Measurements from ENCODE around the gene NAV1. TPM values are rescaled to one million over a fixed set of nuclear protein-coding genes. Genes with fewer than 3 reads are reported as not detected.
A peak's percentile ranks its signal among the peaks of the same experiment; 100 is the strongest.

Gene NAV1
- total RNA-seq, 2 donors from 2014 or later, result 0.28 to 1.3 TPM

GRCh38 chr1:201527879-201528278 is 11.0 kb upstream of the NAV1 start:
- no peaks in the 10 kb centered on the region for H3K9me3 Mint-ChIP-seq
- H3K27ac Mint-ChIP-seq, result no peak overlapping the region
- ATAC-seq (replicated peaks), result no peak
- H3K4me1 Mint-ChIP-seq, result no peaks in the 10 kb centered on the region
- peaks cover 15% of the 10 kb centered on the region for H3K36me3 Mint-ChIP-seq (ENCODE audit: low read depth)
- H3K4me3 Mint-ChIP-seq, result no peak overlapping the region
- H3K27me3 Mint-ChIP-seq, result no peaks in the 10 kb centered on the region

GRCh38 chr1:201528631-201529252 is 10.2 kb upstream of the NAV1 start:
- no peak overlapping the region for H3K4me3 Mint-ChIP-seq
- H3K4me1 Mint-ChIP-seq, result no peaks in the 10 kb centered on the region
- no peak for ATAC-seq (replicated peaks)
- H3K36me3 Mint-ChIP-seq (ENCODE audit: low read depth), result peaks cover 18% of the 10 kb centered on the region
- H3K27me3 Mint-ChIP-seq, result no peaks in the 10 kb centered on the region
- H3K27ac Mint-ChIP-seq, result no peak overlapping the region
- H3K9me3 Mint-ChIP-seq, result no peaks in the 10 kb centered on the region

- peaks cover 13% of the 10 kb centered on the region for H3K36me3 Mint-ChIP-seq (ENCODE audit: low read depth)
- no peak overlapping the region for H3K4me3 Mint-ChIP-seq
- H3K27me3 Mint-ChIP-seq, result no peaks in the 10 kb centered on the region
- H3K27ac Mint-ChIP-seq, result no peak overlapping the region
- H3K9me3 Mint-ChIP-seq, result no peaks in the 10 kb centered on the region
- H3K4me1 Mint-ChIP-seq, result no peaks in the 10 kb centered on the region
- peak; percentile 52 for ATAC-seq (replicated peaks)
Measured at GRCh38 chr1:201530741-201531531, 8.0 kb upstream of the NAV1 start.

- peaks cover 7% of the 10 kb centered on the region for H3K27me3 Mint-ChIP-seq
Measured at GRCh38 chr1:201531551-201532425, 7.1 kb upstream of the NAV1 start.

GRCh38 chr1:201533836-201534235 is 5.1 kb upstream of the NAV1 start:
- Mint-ChIP-seq H3K27me3 (peaks cover 20% of the 10 kb centered on the region), H3K36me3 (ENCODE audit: low read depth) (peaks cover 13% of the 10 kb centered on the region), H3K27ac (no peak overlapping the region), H3K9me3 (no peaks in the 10 kb centered on the region), H3K4me3 (no peak overlapping the region), H3K4me1 (peaks cover 5% of the 10 kb centered on the region)
- no peak for ATAC-seq (replicated peaks)

More at GRCh38 chr1:201531551-201532425, 7.1 kb upstream of the NAV1 start:
- Mint-ChIP-seq H3K4me1 (no peaks in the 10 kb centered on the region), H3K36me3 (ENCODE audit: low read depth) (peaks cover 13% of the 10 kb centered on the region), H3K9me3 (no peaks in the 10 kb centered on the region), H3K27ac (no peak overlapping the region), H3K4me3 (no peak overlapping the region)
- no peak for ATAC-seq (replicated peaks)

- no peak overlapping the region for H3K27ac Mint-ChIP-seq
Measured at GRCh38 chr1:201535046-201535918, 3.6 kb upstream of the NAV1 start.

GRCh38 chr1:201535919-201536245 is 3.0 kb upstream of the NAV1 start:
- ATAC-seq (replicated peaks), result no peak

More at GRCh38 chr1:201535046-201535918, 3.6 kb upstream of the NAV1 start:
- peaks cover 5% of the 10 kb centered on the region for H3K4me1 Mint-ChIP-seq
- H3K27me3 Mint-ChIP-seq, result peaks cover 29% of the 10 kb centered on the region
- peak; percentile 25 for ATAC-seq (replicated peaks)
- no peaks in the 10 kb centered on the region for H3K9me3 Mint-ChIP-seq
- peaks cover 13% of the 10 kb centered on the region for H3K36me3 Mint-ChIP-seq (ENCODE audit: low read depth)
- no peak overlapping the region for H3K4me3 Mint-ChIP-seq

GRCh38 chr1:201536558-201536957 is 2.4 kb upstream of the NAV1 start:
- Mint-ChIP-seq H3K9me3 (no peaks in the 10 kb centered on the region), H3K27ac (no peak overlapping the region), H3K27me3 (peaks cover 37% of the 10 kb centered on the region), H3K4me3 (no peak overlapping the region), H3K4me1 (peaks cover 5% of the 10 kb centered on the region), H3K36me3 (ENCODE audit: low read depth) (peaks cover 13% of the 10 kb centered on the region)
- no peak for ATAC-seq (replicated peaks)

More at GRCh38 chr1:201535919-201536245, 3.0 kb upstream of the NAV1 start:
- no peaks in the 10 kb centered on the region for H3K9me3 Mint-ChIP-seq
- H3K4me1 Mint-ChIP-seq, result peaks cover 5% of the 10 kb centered on the region
- peaks cover 33% of the 10 kb centered on the region for H3K27me3 Mint-ChIP-seq
- no peak overlapping the region for H3K27ac Mint-ChIP-seq
- no peak overlapping the region for H3K4me3 Mint-ChIP-seq
- H3K36me3 Mint-ChIP-seq (ENCODE audit: low read depth), result peaks cover 13% of the 10 kb centered on the region

- peaks cover 37% of the 10 kb centered on the region for H3K27me3 Mint-ChIP-seq
Measured at GRCh38 chr1:201537028-201537427, 1.9 kb upstream of the NAV1 start.

GRCh38 chr1:201537467-201537866 is 1.5 kb upstream of the NAV1 start:
- no peak overlapping the region for H3K4me3 Mint-ChIP-seq
- no peak overlapping the region for H3K27ac Mint-ChIP-seq
- H3K36me3 Mint-ChIP-seq (ENCODE audit: low read depth), result peaks cover 8% of the 10 kb centered on the region
- H3K27me3 Mint-ChIP-seq, result peaks cover 37% of the 10 kb centered on the region
- H3K4me1 Mint-ChIP-seq, result peaks cover 5% of the 10 kb centered on the region
- ATAC-seq (replicated peaks), result no peak
- H3K9me3 Mint-ChIP-seq, result no peaks in the 10 kb centered on the region

More at GRCh38 chr1:201537028-201537427, 1.9 kb upstream of the NAV1 start:
- no peak overlapping the region for H3K4me3 Mint-ChIP-seq
- peaks cover 12% of the 10 kb centered on the region for H3K36me3 Mint-ChIP-seq (ENCODE audit: low read depth)
- H3K27ac Mint-ChIP-seq, result no peak overlapping the region
- no peak for ATAC-seq (replicated peaks)
- no peaks in the 10 kb centered on the region for H3K9me3 Mint-ChIP-seq
- H3K4me1 Mint-ChIP-seq, result peaks cover 5% of the 10 kb centered on the region

- Mint-ChIP-seq H3K4me1 (peaks cover 5% of the 10 kb centered on the region), H3K4me3 (peak overlapping the region; percentile 69), H3K27me3 (peaks cover 43% of the 10 kb centered on the region), H3K36me3 (ENCODE audit: low read depth) (peaks cover 2% of the 10 kb centered on the region), H3K9me3 (no peaks in the 10 kb centered on the region), H3K27ac (no peak overlapping the region)
- ATAC-seq (replicated peaks), result no peak
Measured at GRCh38 chr1:201537891-201538611, 876 bp upstream of the NAV1 start.

- peak; percentile 25 for ATAC-seq (replicated peaks)
- H3K36me3 Mint-ChIP-seq (ENCODE audit: low read depth), result no peaks in the 10 kb centered on the region
- H3K27ac Mint-ChIP-seq, result no peak overlapping the region
- peaks cover 44% of the 10 kb centered on the region for H3K27me3 Mint-ChIP-seq
- H3K9me3 Mint-ChIP-seq, result no peaks in the 10 kb centered on the region
- H3K4me1 Mint-ChIP-seq, result peaks cover 5% of the 10 kb centered on the region
- peak overlapping the region; percentile 56 for H3K4me3 Mint-ChIP-seq
Measured at GRCh38 chr1:201539561-201540431, 869 bp downstream of the NAV1 start.
